GM23338 (cell line): ENCODE results near the gene EGFR.

ENCODE experiments used
- CREB1 ChIP-seq: fragments of 250-450 bp; sonication (Bioruptor Pico); IDR thresholded peaks from 2 replicates; pipeline ENCODE4 v1.5.0; 2020; ENCODE audit warnings: low read depth, mild to moderate bottlenecking, moderate library complexity
- CTCF ChIP-seq, 2 experiments: fragments of 200-600 bp in 1 of 2; sonication (generic) in 1 of 2; conservative IDR thresholded peaks; 2 replicates each; pipeline versions ENCODE4 v1.5.1 to v1.6.1; 2016 to 2017; ENCODE audit warnings: antibody characterized with exemption in 2 of 2, low read depth in 2 of 2, mild to moderate bottlenecking in 2 of 2, moderate library complexity in 1 of 2
- EZH2 ChIP-seq: fragments of 200-600 bp; sonication (generic); IDR thresholded peaks from one replicate; pipeline ENCODE4 v1.8.0; 2017; ENCODE audit warnings: antibody characterized with exemption, mild to moderate bottlenecking, low read depth; ENCODE audit not compliant: unreplicated experiment
- NANOG ChIP-seq: IDR thresholded peaks from 2 replicates; pipeline ENCODE4 v1.6.1; 2016; ENCODE audit warnings: antibody characterized with exemption, borderline replicate concordance
- POLR2AphosphoS5 ChIP-seq: IDR thresholded peaks from 2 replicates; pipeline ENCODE4 v1.6.1; 2016; ENCODE audit warnings: antibody characterized with exemption, low read depth

GRCh38 chr7:55165176-55165861 is 146.5 kb downstream of the EGFR start:
- TF ChIP-seq EZH2 (no peak), CTCF (conservative IDR thresholded peaks at IDR 0.05; ENCODE audit: low read depth in 2 of 2) (no peak), CREB1 (CRISPR knock-in tag) (no peak), POLR2AphosphoS5 (no peak), NANOG (no peak)
